Measurements from ENCODE around the gene ARHGAP36. TPM values are rescaled to one million over a fixed set of nuclear protein-coding genes. Genes with fewer than 3 reads are reported as not detected.

The ARHGAP36 gene
- total RNA-seq, 1 donor from 2014 or later, result not detected

- TF ChIP-seq, protein P1, sequence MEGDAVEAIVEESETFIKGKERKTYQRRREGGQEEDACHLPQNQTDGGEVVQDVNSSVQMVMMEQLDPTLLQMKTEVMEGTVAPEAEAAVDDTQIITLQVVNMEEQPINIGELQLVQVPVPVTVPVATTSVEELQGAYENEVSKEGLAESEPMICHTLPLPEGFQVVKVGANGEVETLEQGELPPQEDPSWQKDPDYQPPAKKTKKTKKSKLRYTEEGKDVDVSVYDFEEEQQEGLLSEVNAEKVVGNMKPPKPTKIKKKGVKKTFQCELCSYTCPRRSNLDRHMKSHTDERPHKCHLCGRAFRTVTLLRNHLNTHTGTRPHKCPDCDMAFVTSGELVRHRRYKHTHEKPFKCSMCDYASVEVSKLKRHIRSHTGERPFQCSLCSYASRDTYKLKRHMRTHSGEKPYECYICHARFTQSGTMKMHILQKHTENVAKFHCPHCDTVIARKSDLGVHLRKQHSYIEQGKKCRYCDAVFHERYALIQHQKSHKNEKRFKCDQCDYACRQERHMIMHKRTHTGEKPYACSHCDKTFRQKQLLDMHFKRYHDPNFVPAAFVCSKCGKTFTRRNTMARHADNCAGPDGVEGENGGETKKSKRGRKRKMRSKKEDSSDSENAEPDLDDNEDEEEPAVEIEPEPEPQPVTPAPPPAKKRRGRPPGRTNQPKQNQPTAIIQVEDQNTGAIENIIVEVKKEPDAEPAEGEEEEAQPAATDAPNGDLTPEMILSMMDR (IDR thresholded peaks at IDR 0.05; ENCODE audit: insufficient read depth, low read length, poor library complexity, severe bottlenecking), result no peak
- Histone ChIP-seq H3K36me3 (ENCODE audit: control insufficient read depth, insufficient read depth, low read length) (no peaks in the 10 kb centered on the region), H3K4me3 (ENCODE audit: low read depth, low read length) (no peak overlapping the region), H3K27me3 (ENCODE audit: control insufficient read depth, insufficient read depth, low read length) (peaks cover 21% of the 10 kb centered on the region)
- no peak for DNase-seq (ENCODE audit: low read depth)
Observed at GRCh38 chrX:131066237-131066636, 8.1 kb downstream of the ARHGAP36 start.

DNA sequence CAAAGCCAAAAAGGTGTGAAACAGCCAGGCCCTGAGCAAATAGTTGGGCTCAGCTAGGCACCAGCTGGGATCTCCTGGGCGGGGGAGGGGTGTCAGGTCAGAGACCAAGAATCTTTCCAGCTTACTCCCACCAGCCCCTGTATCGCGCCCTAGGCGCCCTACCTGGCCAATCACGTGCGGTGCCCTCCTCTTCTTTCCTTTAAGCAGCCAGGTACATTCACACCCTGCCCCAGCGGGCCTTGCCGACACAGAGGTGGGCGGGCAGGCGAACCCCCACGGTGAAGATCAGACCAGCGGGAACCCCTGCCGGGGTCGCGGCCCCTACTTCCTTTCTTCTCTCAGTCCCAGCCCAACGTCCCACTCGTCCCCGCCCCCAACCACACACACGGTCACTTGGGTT is 9.1 kb downstream of the ARHGAP36 start:
- TF ChIP-seq, protein P1 (IDR thresholded peaks at IDR 0.05; ENCODE audit: insufficient read depth, low read length, poor library complexity, severe bottlenecking), result no peak
- DNase-seq (ENCODE audit: low read depth), result no peak
- peaks cover 21% of the 10 kb centered on the region for H3K27me3 ChIP-seq (ENCODE audit: control insufficient read depth, insufficient read depth, low read length)
- H3K4me3 ChIP-seq (ENCODE audit: low read depth, low read length), result no peak overlapping the region
- no peaks in the 10 kb centered on the region for H3K36me3 ChIP-seq (ENCODE audit: control insufficient read depth, insufficient read depth, low read length)

- H3K27me3 ChIP-seq (ENCODE audit: control insufficient read depth, insufficient read depth, low read length), result peaks cover 29% of the 10 kb centered on the region
- no peaks in the 10 kb centered on the region for H3K36me3 ChIP-seq (ENCODE audit: control insufficient read depth, insufficient read depth, low read length)
- DNase-seq (ENCODE audit: low read depth), result no peak
- TF ChIP-seq, protein P1 (IDR thresholded peaks at IDR 0.05; ENCODE audit: insufficient read depth, low read length, poor library complexity, severe bottlenecking), result no peak
- no peak overlapping the region for H3K4me3 ChIP-seq (ENCODE audit: low read depth, low read length)
Observed at GRCh38 chrX:131067846-131068745, 9.9 kb downstream of the ARHGAP36 start.

DNA sequence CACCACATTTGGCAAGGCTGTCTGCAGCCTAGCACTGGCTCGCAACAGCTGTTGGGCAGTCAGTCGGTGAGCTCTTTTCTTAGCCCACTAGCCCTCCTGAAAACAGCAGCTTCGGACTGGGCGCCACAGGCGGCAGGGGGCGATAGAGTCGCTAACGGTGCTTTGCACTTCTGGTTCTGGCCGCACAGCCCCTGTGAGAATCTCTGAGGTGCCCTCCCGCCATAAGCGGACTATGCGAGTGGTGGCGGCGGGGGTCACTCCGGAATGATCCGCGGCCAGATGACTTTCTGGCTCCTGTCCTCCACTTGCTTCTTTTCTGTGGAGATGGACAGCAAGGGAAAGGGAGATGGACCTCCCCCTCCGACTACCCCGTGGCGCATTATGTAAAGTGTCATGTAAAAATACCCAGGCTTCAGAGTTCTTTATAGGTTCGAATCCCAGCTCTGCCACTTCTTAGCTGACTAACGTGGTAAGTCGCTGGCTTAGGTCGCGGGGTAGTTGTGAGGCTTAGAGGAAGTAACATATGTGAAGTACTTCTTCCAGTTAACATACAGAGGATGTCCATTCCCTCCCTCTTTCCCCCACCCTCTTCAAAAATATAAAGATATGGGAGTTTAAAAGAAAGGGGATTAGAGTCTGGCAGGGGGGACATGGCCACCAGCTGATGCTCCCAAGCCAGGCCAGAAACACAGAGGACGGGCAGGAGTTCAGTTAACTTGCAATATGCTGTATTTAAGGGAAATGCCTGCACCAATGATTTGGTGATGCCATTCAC is 11.0 kb downstream of the ARHGAP36 start:
- Histone ChIP-seq H3K4me3 (ENCODE audit: low read depth, low read length) (no peak overlapping the region), H3K27me3 (ENCODE audit: control insufficient read depth, insufficient read depth, low read length) (peaks cover 34% of the 10 kb centered on the region), H3K36me3 (ENCODE audit: control insufficient read depth, insufficient read depth, low read length) (no peaks in the 10 kb centered on the region)
- TF ChIP-seq, protein P1 (IDR thresholded peaks at IDR 0.05; ENCODE audit: insufficient read depth, low read length, poor library complexity, severe bottlenecking), result peak; percentile 42
- DNase-seq (ENCODE audit: low read depth), result no peak

GRCh38 chrX:131072871-131073571 is 14.9 kb downstream of the ARHGAP36 start:
- Histone ChIP-seq H3K36me3 (ENCODE audit: control insufficient read depth, insufficient read depth, low read length) (no peaks in the 10 kb centered on the region), H3K4me3 (ENCODE audit: low read depth, low read length) (no peak overlapping the region), H3K27me3 (ENCODE audit: control insufficient read depth, insufficient read depth, low read length) (peaks cover 22% of the 10 kb centered on the region)
- no peak for DNase-seq (ENCODE audit: low read depth)
- TF ChIP-seq, protein P1 (IDR thresholded peaks at IDR 0.05; ENCODE audit: insufficient read depth, low read length, poor library complexity, severe bottlenecking), result no peak

All from kidney epithelial cell (primary cell).